ENCODE measurements around the gene DCC.

Gene DCC

DNA sequence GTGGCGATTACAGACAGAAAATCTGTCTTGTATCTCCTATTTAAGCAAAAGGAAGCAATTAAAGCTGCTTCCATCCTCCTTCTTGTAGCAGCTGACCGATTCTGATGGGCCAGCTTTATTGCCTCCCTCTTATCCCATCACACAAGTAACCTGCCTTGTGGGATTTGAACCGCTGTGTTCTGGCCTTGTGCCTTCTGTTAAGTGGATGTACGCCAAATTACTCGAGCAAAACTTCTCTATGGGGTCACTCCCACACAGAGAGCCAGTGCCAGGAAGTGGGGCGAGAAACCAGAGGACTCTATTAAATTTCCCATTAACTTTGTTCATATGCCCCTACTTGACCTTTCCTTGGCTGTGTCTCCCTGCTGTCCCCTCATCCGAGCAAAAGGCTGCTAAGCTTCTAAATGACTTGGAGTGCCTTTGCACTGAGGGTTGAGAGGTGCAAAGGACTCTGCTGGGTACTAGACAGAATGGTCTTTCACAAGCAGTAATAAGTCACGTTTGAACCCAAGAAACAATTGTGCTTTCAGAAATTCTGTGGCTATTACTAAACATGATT is 1212.0 kb downstream of the DCC start:
- Histone ChIP-seq H4K91ac (ENCODE audit: low read length) (no peak overlapping the region), H2AFZ (ENCODE audit: low read depth, low read length) (no peak overlapping the region), H2BK15ac (ENCODE audit: low read depth, poor library complexity, severe bottlenecking) (no peak overlapping the region), H3K9ac (ENCODE audit: low read length) (no peak overlapping the region), H3K23ac (ENCODE audit: low read length in 2 of 2) (no peak overlapping the region), H3K27ac (ENCODE audit: low read length, poor library complexity, severe bottlenecking) (no peak overlapping the region), H3K18ac (ENCODE audit: low read depth in 1 of 2, low read length in 2 of 2) (no peak overlapping the region), H3K36me3 (ENCODE audit: control insufficient read depth in 1 of 2, insufficient read depth in 2 of 2, low read depth in 1 of 2, low read length in 2 of 2) (no peaks in the 10 kb centered on the region), H4K8ac (ENCODE audit: low read length) (no peak overlapping the region), H3K14ac (ENCODE audit: low read length in 2 of 2) (no peak overlapping the region), H2BK5ac (ENCODE audit: low read depth, low read length, poor library complexity, severe bottlenecking) (no peak overlapping the region), H2BK12ac (ENCODE audit: low read length in 2 of 2) (no peak overlapping the region), H3K4me3 (ENCODE audit: insufficient read depth in 1 of 2, low read depth in 1 of 2, low read length in 2 of 2) (no peak overlapping the region), H3K79me1 (replicated peaks; ENCODE audit: low read length, poor library complexity, severe bottlenecking) (no peaks in the 10 kb centered on the region), H3K4me2 (ENCODE audit: low read length, poor library complexity, severe bottlenecking) (no peak overlapping the region), H3K9me3 (ENCODE audit: control insufficient read depth, low read length) (no peaks in the 10 kb centered on the region), H3K4me1 (ENCODE audit: control insufficient read depth, insufficient read depth, low read depth, low read length) (no peaks in the 10 kb centered on the region), H2AK5ac (ENCODE audit: low read length, severe bottlenecking) (no peak overlapping the region), H3K4ac (ENCODE audit: low read depth in 1 of 2, low read length in 2 of 2) (no peak overlapping the region), H2BK120ac (ENCODE audit: low read depth, low read length) (no peak overlapping the region), H3K27me3 (ENCODE audit: control insufficient read depth in 1 of 2, insufficient read depth in 1 of 2, low read length in 2 of 2) (no peaks in the 10 kb centered on the region)
- WGBS: 42% methylated on average over 8 of the region's 8 CpGs
- no peak for DNase-seq

DNA sequence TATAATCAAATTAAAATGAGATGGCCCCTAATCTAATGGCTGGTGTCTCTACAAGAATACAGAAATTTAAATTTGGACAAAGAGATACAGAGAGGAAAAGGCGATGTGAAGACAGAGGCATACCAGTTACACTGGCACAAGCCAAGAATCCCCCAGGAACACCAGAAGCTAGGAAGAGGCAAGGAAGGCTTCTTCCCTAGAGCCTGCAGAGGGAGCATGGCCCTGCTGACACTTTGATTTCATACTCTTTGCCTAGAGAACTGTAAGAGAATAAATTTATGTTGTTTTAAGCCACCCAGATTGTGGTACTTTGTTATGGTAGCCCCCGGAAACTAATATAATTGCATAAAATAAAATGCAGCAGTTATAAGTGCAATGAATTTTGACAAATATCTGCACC is 1213.0 kb downstream of the DCC start:
- no peak for DNase-seq
- no peak overlapping the region for H3K4ac ChIP-seq (ENCODE audit: low read depth in 1 of 2, low read length in 2 of 2)
- H3K4me1 ChIP-seq (ENCODE audit: control insufficient read depth, insufficient read depth, low read depth, low read length): no peaks in the 10 kb centered on the region
- H3K4me3 ChIP-seq (ENCODE audit: insufficient read depth in 1 of 2, low read depth in 1 of 2, low read length in 2 of 2): no peak overlapping the region
- no peak overlapping the region for H2AK5ac ChIP-seq (ENCODE audit: low read length, severe bottlenecking)
- no peak overlapping the region for H3K9ac ChIP-seq (ENCODE audit: low read length)
- H3K23ac ChIP-seq (ENCODE audit: low read length in 2 of 2): no peak overlapping the region
- no peak overlapping the region for H2BK5ac ChIP-seq (ENCODE audit: low read depth, low read length, poor library complexity, severe bottlenecking)
- H3K36me3 ChIP-seq (ENCODE audit: control insufficient read depth in 1 of 2, insufficient read depth in 2 of 2, low read depth in 1 of 2, low read length in 2 of 2): no peaks in the 10 kb centered on the region
- no peak overlapping the region for H3K14ac ChIP-seq (ENCODE audit: low read length in 2 of 2)
- no peak overlapping the region for H2BK15ac ChIP-seq (ENCODE audit: low read depth, poor library complexity, severe bottlenecking)
- H3K4me2 ChIP-seq (ENCODE audit: low read length, poor library complexity, severe bottlenecking): no peak overlapping the region
- 88% methylated on average over 1 of the region's 2 CpGs for WGBS
- H4K91ac ChIP-seq (ENCODE audit: low read length): no peak overlapping the region
- H3K79me1 ChIP-seq (replicated peaks; ENCODE audit: low read length, poor library complexity, severe bottlenecking): no peaks in the 10 kb centered on the region
- no peak overlapping the region for H2BK12ac ChIP-seq (ENCODE audit: low read length in 2 of 2)
- no peaks in the 10 kb centered on the region for H3K9me3 ChIP-seq (ENCODE audit: control insufficient read depth, low read length)
- no peak overlapping the region for H3K27ac ChIP-seq (ENCODE audit: low read length, poor library complexity, severe bottlenecking)
- H3K27me3 ChIP-seq (ENCODE audit: control insufficient read depth in 1 of 2, insufficient read depth in 1 of 2, low read length in 2 of 2): no peaks in the 10 kb centered on the region
- no peak overlapping the region for H2AFZ ChIP-seq (ENCODE audit: low read depth, low read length)
- no peak overlapping the region for H2BK120ac ChIP-seq (ENCODE audit: low read depth, low read length)
- no peak overlapping the region for H4K8ac ChIP-seq (ENCODE audit: low read length)
- H3K18ac ChIP-seq (ENCODE audit: low read depth in 1 of 2, low read length in 2 of 2): no peak overlapping the region

DNA sequence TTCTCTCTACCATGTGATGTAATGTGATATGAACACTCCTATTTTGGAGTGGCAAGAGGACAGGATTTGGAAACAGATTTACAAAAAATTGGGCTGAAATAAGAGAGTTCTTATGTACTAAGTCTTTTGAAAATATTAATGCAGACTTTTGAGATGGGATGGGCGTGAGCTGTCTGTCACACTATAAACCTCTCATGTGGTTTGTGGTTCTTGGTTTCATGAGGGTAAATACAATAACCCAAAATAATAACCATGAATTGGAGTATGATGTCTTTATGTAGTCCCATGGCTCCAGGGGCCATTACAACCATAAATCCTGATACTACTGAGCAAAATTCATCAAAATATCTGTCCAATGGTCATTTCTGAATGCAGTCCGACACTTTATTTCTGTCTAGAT is 1216.5 kb downstream of the DCC start:
- H3K14ac ChIP-seq (ENCODE audit: low read length in 2 of 2): no peak overlapping the region
- no peak overlapping the region for H3K23ac ChIP-seq (ENCODE audit: low read length in 2 of 2)
- no peaks in the 10 kb centered on the region for H3K27me3 ChIP-seq (ENCODE audit: control insufficient read depth in 1 of 2, insufficient read depth in 1 of 2, low read length in 2 of 2)
- H2BK15ac ChIP-seq (ENCODE audit: low read depth, poor library complexity, severe bottlenecking): no peak overlapping the region
- no peak overlapping the region for H3K4me3 ChIP-seq (ENCODE audit: insufficient read depth in 1 of 2, low read depth in 1 of 2, low read length in 2 of 2)
- no peak overlapping the region for H2BK12ac ChIP-seq (ENCODE audit: low read length in 2 of 2)
- no peaks in the 10 kb centered on the region for H3K36me3 ChIP-seq (ENCODE audit: control insufficient read depth in 1 of 2, insufficient read depth in 2 of 2, low read depth in 1 of 2, low read length in 2 of 2)
- no peaks in the 10 kb centered on the region for H3K79me1 ChIP-seq (replicated peaks; ENCODE audit: low read length, poor library complexity, severe bottlenecking)
- no peak overlapping the region for H2BK120ac ChIP-seq (ENCODE audit: low read depth, low read length)
- no peak overlapping the region for H2AK5ac ChIP-seq (ENCODE audit: low read length, severe bottlenecking)
- H3K18ac ChIP-seq (ENCODE audit: low read depth in 1 of 2, low read length in 2 of 2): no peak overlapping the region
- no peak for DNase-seq
- no peak overlapping the region for H3K4ac ChIP-seq (ENCODE audit: low read depth in 1 of 2, low read length in 2 of 2)
- H2AFZ ChIP-seq (ENCODE audit: low read depth, low read length): no peak overlapping the region
- H2BK5ac ChIP-seq (ENCODE audit: low read depth, low read length, poor library complexity, severe bottlenecking): no peak overlapping the region
- no peak overlapping the region for H3K9ac ChIP-seq (ENCODE audit: low read length)
- no peak overlapping the region for H4K8ac ChIP-seq (ENCODE audit: low read length)
- H3K4me2 ChIP-seq (ENCODE audit: low read length, poor library complexity, severe bottlenecking): no peak overlapping the region
- no peaks in the 10 kb centered on the region for H3K9me3 ChIP-seq (ENCODE audit: control insufficient read depth, low read length)
- H3K27ac ChIP-seq (ENCODE audit: low read length, poor library complexity, severe bottlenecking): no peak overlapping the region
- 100% methylated on average over 2 of the region's 2 CpGs for WGBS
- H3K4me1 ChIP-seq (ENCODE audit: control insufficient read depth, insufficient read depth, low read depth, low read length): no peaks in the 10 kb centered on the region
- H4K91ac ChIP-seq (ENCODE audit: low read length): no peak overlapping the region

DNA sequence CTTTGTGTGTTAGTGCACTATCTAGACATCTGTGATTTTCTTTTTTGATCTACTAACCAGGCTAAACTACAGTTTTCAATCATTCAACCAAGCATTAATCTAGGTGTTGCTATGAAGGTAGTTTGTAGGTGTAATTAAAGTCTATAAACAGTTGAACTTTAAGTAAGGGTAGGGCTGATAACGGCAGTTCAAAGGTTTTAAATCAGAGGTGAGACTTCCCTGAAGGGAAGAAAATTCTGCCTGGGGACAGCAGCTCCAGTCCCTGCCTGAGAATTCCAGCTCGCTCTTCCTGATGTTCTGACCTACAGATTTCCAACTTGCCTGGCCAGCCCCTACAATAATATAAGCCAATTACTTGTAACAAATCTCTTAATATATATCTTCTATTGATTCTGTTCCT is 1220.5 kb downstream of the DCC start:
- Histone ChIP-seq H3K27ac (ENCODE audit: low read length, poor library complexity, severe bottlenecking) (no peak overlapping the region), H3K79me1 (replicated peaks; ENCODE audit: low read length, poor library complexity, severe bottlenecking) (no peaks in the 10 kb centered on the region), H2BK120ac (ENCODE audit: low read depth, low read length) (no peak overlapping the region), H4K8ac (ENCODE audit: low read length) (no peak overlapping the region), H2BK5ac (ENCODE audit: low read depth, low read length, poor library complexity, severe bottlenecking) (no peak overlapping the region), H2BK12ac (ENCODE audit: low read length in 2 of 2) (no peak overlapping the region), H3K23ac (ENCODE audit: low read length in 2 of 2) (no peak overlapping the region), H3K9me3 (ENCODE audit: control insufficient read depth, low read length) (no peaks in the 10 kb centered on the region), H3K4me1 (ENCODE audit: control insufficient read depth, insufficient read depth, low read depth, low read length) (no peaks in the 10 kb centered on the region), H3K4ac (ENCODE audit: low read depth in 1 of 2, low read length in 2 of 2) (no peak overlapping the region), H3K18ac (ENCODE audit: low read depth in 1 of 2, low read length in 2 of 2) (no peak overlapping the region), H3K36me3 (ENCODE audit: control insufficient read depth in 1 of 2, insufficient read depth in 2 of 2, low read depth in 1 of 2, low read length in 2 of 2) (no peaks in the 10 kb centered on the region), H2BK15ac (ENCODE audit: low read depth, poor library complexity, severe bottlenecking) (no peak overlapping the region), H3K9ac (ENCODE audit: low read length) (no peak overlapping the region), H2AK5ac (ENCODE audit: low read length, severe bottlenecking) (no peak overlapping the region), H4K91ac (ENCODE audit: low read length) (no peak overlapping the region), H3K27me3 (ENCODE audit: control insufficient read depth in 1 of 2, insufficient read depth in 1 of 2, low read length in 2 of 2) (no peaks in the 10 kb centered on the region), H2AFZ (ENCODE audit: low read depth, low read length) (no peak overlapping the region), H3K14ac (ENCODE audit: low read length in 2 of 2) (no peak overlapping the region), H3K4me2 (ENCODE audit: low read length, poor library complexity, severe bottlenecking) (no peak overlapping the region), H3K4me3 (ENCODE audit: insufficient read depth in 1 of 2, low read depth in 1 of 2, low read length in 2 of 2) (no peak overlapping the region)
- 61% methylated on average over 2 of the region's 2 CpGs for WGBS
- no peak for DNase-seq

Measured in mesenchymal stem cell (in vitro differentiated cells and primary cell).